Measurements from ENCODE around the gene MYO10. TPM values are rescaled to one million over a fixed set of nuclear protein-coding genes. Genes with fewer than 3 reads are reported as not detected.
A peak's percentile ranks its signal among the peaks of the same experiment; 100 is the strongest.
"Not testable (repeated sequence)": the region's sequence is repeated elsewhere in the genome, so short reads cannot be mapped to it uniquely, and the experiment has no call there.

The MYO10 gene
- total RNA-seq, 1 donor from 2014 or later: 4.8 TPM

DNA sequence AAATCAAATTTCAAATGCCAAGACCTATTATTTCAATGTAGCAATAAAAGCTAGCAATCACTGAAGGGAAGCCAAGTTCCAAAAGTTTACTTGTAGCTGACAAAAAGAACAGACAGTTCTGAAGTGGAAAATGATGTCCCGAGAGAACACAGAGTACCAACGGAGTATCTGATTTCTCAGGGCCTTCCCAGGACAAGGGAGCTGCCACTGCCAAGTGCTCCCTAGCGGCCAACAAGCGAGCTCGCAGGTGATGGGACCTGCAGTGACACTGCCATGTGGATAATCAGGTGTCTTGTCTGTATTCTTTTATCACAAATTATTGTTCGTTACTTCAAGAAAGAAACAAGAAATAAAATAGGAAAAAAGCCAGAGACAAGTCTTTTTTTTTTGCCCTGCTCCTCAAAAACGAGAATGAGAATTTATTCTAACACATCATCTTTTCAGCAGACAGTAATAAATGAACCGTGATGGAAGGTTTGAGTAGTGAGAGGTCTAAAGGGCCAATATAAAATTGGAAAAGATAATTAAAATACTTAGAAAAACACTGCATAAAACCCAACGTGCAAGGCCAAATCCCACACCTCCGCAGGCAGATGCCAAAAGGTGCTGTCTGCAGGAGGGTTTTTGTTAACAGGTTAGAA, 159.4 kb downstream of the MYO10 start:
- DNase-seq (ENCODE audit: missing footprints): no peak
- intact Hi-C loops (cut with DNase I): no loop called here
- ATAC-seq: peak; percentile 79

DNA sequence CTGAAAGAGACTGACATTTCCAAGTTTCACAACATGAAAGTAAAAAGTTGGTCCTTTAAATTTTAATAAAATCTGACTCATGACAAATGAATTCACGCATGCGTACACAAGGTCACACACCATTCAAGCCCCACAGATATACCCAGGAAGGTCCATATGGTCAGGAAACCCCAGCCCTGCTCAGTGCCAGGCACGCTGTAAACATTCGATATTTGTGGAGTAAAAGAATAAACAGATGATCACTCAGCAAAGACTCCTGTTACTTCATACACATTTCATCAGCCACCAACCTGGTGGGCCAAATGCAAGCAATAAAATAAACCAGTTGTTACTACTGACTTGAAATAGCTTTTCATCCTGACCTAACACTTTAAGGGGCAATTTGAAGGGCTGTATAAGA, 161.3 kb downstream of the MYO10 start:
- no peak for ATAC-seq
- DNase-seq (ENCODE audit: missing footprints): no peak
- intact Hi-C loops (cut with DNase I): no loop called here

- intact Hi-C loops (cut with DNase I): no loop called here
- ATAC-seq (no peak), DNase-seq (ENCODE audit: missing footprints) (no peak)
Observed at GRCh38 chr5:16773991-16774390, 162.1 kb downstream of the MYO10 start.

DNA sequence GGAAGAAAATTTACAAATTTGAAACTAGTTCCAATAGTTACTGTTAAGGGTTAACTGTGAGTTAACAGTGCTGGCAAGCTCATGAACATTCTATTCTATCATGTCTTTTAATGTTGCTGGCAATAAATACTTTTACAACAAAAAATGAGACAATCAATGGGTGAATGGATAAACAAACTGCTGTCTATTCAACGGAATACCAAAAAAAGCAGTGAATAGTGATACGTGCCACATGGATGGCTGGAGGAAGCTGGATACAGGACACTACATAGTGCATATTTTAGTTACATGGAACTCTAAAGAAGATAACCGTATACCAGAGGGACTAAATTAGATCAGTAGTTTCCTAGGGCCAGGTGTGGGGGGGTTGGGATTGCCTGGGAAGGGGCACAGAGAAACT, 163.5 kb downstream of the MYO10 start:
- intact Hi-C loops (cut with DNase I): no loop called here
- no peak for DNase-seq (ENCODE audit: missing footprints)
- ATAC-seq: no peak

DNA sequence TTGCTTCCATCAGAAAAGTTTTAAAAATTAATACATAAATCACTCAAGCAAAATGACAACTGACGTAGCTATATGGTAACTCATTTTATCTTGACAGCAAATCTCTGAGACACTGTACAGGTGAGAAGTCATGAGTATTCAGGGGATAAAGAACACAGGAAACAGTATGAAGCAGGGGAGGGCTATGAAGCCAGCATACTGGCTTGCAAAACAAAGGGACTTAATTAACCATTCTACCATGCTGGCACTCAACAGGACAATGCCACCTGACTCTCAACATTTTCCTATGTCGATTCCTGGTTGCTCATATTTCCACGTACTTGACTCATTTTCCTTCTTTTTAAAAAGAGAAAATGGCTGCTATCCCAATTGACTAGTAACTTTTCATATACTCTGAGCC, 167.9 kb downstream of the MYO10 start:
- intact Hi-C loops (cut with DNase I): no loop called here
- ATAC-seq (no peak), DNase-seq (ENCODE audit: missing footprints) (no peak)

- intact Hi-C loops (cut with DNase I): no loop called here
- no peak for DNase-seq (ENCODE audit: missing footprints)
- ATAC-seq: no peak
Observed at GRCh38 chr5:16763211-16763610, 172.9 kb downstream of the MYO10 start.

DNA sequence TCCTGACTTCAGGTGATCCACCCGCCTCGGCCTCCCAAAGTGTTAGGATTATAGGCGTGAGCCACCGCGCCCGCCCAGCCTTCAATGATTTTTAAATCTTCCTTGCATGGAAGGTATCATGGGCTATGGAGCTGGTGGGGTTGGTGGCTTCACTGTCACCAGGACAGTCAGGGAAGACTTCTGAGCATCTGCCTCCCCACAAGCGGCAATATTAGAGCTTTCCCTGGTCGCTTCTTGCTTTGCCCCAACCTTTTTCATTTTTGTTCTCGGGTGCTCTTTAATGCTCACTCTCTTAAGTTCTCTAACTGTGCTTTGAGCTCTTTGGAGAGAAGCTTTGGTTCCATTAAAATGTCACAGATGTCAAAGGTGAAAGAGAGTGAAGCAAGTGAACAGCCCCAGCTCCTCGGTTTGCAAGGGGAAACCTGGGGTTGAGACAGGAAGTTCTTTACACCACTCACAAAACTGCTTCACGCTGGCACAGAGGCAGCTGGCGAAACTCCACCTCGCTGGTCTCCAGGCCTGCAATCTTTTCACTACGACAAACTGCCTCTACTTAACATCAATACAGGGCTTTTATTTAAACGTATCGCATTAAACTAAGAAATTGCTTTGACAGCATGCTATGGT, 176.8 kb downstream of the MYO10 start:
- ATAC-seq (no peak), DNase-seq (ENCODE audit: missing footprints) (no peak)
- intact Hi-C loops (cut with DNase I): no loop called here

- no peak for ATAC-seq
Observed at GRCh38 chr5:16757989-16758501, 178.0 kb downstream of the MYO10 start.

DNA sequence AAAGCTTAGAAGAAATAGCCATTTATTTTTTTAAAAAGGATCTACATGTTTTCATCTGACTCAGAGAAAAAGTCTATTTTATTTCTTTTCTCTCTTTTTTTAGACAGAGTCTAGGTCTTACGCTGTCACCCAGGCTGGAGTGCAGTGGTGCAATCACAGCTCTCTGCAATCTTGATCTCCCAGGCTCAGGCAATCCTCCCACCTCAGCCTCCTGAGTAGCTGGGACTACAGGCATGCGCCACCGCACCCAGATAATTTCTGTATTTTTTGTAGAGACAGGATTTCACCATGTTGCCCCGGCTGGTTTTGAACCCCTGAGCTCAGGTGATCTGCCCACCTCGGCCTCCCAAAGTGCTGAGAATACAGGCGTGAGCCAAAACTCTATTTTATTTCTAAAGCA, 178.5 kb downstream of the MYO10 start:
- DNase-seq (ENCODE audit: missing footprints); intact Hi-C loops (cut with DNase I); ATAC-seq: not testable (repeated sequence)

More at GRCh38 chr5:16757989-16758501, 178.0 kb downstream of the MYO10 start:
- no peak for DNase-seq (ENCODE audit: missing footprints)
- intact Hi-C loops (cut with DNase I): no loop called here

- no peak for DNase-seq (ENCODE audit: missing footprints)
- no peak for ATAC-seq
- intact Hi-C loops (cut with DNase I): no loop called here
Observed at GRCh38 chr5:16757146-16757545, 178.9 kb downstream of the MYO10 start.

GRCh38 chr5:16756692-16757091, 179.4 kb downstream of the MYO10 start:
- DNase-seq (ENCODE audit: missing footprints) (no peak), ATAC-seq (no peak)
- intact Hi-C loops (cut with DNase I): no loop called here

DNA sequence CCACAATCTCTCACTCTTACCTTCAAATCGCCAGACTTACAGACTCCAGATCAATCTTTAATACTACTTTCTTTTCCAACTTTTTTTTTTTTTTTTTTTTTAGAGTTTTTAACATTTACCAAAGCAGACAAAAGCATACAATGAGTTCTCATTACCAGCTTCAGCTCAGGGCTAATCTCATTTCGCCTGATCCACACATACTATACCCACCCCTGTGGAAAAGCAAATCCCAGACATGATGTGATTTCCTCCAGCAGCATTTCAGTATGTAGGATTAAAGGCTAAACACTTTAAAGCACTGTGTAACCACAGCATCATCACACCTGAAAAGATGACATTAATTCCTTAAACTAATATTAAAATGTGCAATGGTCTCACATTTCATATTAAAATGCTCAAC, 180.4 kb downstream of the MYO10 start:
- intact Hi-C loops (cut with DNase I): no loop called here

DNA sequence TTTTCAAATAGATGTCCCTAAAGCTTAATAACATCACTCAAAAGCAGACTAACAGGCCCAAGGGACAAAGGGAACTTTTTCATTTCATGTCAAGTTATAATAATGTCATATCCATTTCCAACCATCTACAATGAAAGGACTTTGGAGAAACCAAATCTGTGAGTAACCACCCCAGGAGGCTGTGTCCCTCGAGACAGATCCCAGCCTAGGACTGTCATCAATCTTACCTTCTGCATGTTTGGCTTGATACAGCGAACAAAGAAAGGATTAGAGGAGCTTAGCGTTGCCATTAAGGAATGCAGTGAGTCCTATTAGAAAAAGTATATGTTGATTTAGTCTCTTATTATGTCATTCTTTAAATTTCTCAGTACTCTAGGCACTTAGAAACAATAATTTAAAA, 181.5 kb downstream of the MYO10 start:
- no peak for DNase-seq (ENCODE audit: missing footprints)
- intact Hi-C loops (cut with DNase I): no loop called here
- no peak for ATAC-seq

More for the DNA sequence above, 180.4 kb downstream of the MYO10 start:
- DNase-seq (ENCODE audit: missing footprints) (no peak), ATAC-seq (no peak)

- intact Hi-C loops (cut with DNase I): no loop called here
- DNase-seq (ENCODE audit: missing footprints): no peak
- no peak for ATAC-seq
Observed at GRCh38 chr5:16754086-16754485, 182.0 kb downstream of the MYO10 start.

DNA sequence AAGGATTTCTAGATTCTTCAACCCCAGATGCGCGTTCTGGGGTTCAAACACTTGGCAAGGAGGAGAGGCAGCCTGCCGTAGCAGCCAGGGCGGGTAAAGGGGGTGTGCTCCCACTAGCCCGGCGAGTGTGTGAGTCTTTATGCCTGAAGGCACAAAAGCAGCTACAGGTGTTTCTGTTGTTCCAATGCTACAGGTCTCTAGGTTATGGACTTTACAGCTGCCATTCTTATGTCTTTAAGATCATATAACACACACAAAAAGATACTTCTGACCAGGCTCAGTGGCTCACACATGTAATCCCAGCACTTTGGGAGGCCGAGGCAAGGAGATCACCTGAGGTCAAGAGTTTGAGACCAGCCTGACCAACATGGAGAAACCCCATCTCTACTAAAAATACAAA, 185.6 kb downstream of the MYO10 start:
- ATAC-seq (no peak), DNase-seq (ENCODE audit: missing footprints) (no peak)
- intact Hi-C loops (cut with DNase I): no loop called here

DNA sequence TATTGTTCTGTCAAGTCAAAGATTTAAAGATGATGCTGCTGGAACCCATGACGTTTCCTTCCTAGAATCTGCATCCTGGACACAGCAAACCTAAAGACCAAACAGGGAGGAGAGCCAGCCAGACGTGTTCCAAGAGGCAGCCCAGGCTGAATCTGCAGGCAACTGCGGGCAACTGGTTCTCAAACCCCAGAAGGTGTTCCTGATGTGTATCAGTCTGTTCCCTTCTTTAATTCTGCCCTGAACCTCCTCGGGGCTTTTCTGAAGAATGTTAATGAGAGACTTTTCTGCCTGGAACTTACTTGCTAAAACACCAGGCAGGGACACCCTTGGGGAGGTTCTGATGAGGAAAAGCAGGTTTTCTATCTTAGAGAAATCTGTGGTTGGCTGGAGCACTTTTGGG, 186.5 kb downstream of the MYO10 start:
- ATAC-seq: no peak
- intact Hi-C loops (cut with DNase I): no loop called here
- no peak for DNase-seq (ENCODE audit: missing footprints)

- ATAC-seq (no peak), DNase-seq (ENCODE audit: missing footprints) (no peak)
- intact Hi-C loops (cut with DNase I): no loop called here
Observed at GRCh38 chr5:16744164-16744880, 191.8 kb downstream of the MYO10 start.

- no peak for ATAC-seq
- intact Hi-C loops (cut with DNase I): no loop called here
- DNase-seq (ENCODE audit: missing footprints): no peak
Observed at GRCh38 chr5:16742938-16743337, 193.2 kb downstream of the MYO10 start.

- ATAC-seq: peak; percentile 52
- DNase-seq (ENCODE audit: missing footprints): no peak
- intact Hi-C loops (cut with DNase I): no loop called here
Observed at GRCh38 chr5:16740811-16741392, 195.2 kb downstream of the MYO10 start.
